ENCODE measurements around the gene TFDP3.

TFDP3 gene

GRCh38 chrX:133185938-133186337 is 32.2 kb downstream of the TFDP3 start:
- DNase-seq (ENCODE audit: low read depth) = no peak

- DNase-seq (ENCODE audit: low read depth) = no peak
Measured at GRCh38 chrX:133185119-133185518, 33.0 kb downstream of the TFDP3 start.

- DNase-seq (ENCODE audit: low read depth) = no peak
Measured at GRCh38 chrX:133183806-133184205, 34.3 kb downstream of the TFDP3 start.

DNA sequence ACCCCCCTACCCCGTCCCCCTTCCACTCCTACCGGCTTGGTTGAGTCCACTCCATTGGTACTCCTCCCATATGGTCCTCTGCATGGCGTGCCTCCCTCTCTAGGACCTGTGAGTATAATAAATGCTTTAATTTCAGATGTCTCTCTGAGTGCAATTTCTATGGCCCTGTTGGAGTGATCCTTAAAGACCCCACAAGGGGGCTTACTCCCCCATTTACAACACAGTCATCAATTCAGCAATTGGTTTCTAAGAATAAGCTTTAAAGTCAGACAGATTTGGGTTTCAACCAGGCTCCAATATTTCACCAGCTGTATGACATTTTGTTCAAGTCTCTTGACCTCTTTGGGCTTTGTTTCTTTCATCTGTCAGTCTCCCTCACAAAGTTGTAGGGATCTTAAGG is 38.7 kb downstream of the TFDP3 start:
- no peak for DNase-seq (ENCODE audit: low read depth)

DNA sequence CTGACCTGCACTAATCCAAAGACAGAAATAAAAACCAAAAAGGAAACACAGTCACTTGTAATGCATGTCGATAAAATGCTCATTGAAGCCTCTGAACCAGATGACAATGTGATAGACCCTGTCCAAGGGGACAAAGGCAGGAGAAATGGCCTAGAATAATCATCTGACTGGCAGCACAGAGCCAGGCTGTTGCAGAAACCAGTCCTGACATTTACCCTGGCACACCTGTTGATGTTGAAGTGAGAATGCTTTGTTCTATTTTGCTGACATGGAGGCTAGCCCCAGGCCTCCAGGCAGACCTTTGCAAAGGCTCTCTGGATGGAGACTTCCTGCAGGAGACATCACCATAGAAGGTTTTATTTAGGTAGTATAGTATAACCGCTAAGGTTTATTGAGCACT is 41.0 kb downstream of the TFDP3 start:
- DNase-seq (ENCODE audit: low read depth) = no peak

DNA sequence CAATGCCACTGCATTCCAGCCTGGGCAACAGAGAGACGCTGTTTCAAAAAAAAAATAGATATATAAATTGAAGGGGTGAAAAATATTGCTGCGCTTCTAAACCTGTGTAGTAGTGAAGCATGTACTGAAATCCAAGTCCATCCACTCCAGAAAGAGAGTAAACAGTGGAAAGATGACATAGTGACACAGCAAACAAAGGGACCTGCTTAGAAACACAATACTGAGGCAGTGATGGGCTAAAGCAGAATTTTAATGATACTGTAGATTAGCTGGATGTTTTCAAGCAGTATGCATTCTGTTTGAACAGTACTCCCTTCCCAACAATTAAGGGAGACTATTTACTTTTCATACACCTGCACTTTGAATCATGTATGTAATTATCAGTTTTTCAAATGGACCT is 42.5 kb downstream of the TFDP3 start:
- no peak for DNase-seq (ENCODE audit: low read depth)

DNA sequence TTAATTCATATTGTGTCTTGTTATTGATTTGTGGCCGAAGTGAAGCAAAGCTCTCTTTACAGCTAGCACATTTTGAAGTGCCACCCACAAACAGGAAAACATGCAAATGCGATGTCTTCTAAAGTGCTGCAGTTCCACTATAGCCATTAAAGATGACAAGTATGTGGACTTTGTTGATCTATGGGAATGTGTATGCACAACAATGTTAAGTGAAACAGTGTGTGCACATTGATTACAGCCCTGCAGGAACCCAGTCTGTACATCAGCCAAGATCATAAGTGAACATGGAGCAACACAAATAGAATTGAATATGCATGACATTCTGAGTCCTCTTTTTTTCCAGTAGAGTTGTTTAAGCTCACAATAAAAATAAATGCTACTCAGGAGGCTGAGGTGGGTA is 43.0 kb downstream of the TFDP3 start:
- DNase-seq (ENCODE audit: low read depth) = no peak

DNA sequence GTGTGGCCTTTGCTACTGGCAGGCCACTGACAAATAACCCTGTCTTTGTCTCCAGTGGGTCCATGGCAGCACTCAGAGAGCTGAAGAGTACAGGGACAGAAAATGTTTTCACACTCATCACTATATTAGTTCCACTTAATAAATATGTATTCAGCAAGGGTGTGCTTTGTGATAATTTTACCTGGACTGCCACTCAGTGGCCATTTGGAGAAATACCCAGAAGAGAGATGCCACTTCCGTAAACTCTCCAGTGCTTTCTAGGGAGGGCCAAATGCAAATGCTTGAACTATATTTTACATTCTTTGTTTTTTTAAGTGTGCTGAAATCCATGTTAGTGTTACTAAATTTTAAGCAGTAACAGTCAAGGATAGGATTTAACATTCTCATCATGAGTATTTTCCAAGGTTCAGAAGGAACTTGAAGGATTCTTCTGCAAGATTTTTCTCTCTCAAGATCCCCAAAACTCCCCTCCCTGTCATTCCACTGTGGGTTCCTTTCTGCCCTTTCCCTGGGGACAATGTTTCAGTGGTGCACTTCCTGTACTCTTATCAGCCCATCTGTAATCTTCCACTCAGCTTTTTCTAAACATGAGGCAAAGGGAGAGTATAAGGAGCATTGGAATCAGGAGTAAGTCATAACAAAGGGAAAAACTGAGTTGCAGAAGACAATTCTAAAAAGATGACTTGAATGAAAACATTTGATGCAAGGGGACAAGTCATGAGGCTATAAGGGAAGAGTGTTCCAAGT is 46.0 kb downstream of the TFDP3 start:
- no peak for DNase-seq (ENCODE audit: low read depth)

All from activated T-cell treated with anti-CD3 and anti-CD28 coated beads for 1 hour (primary cell).